Eye (tissue), 1 donor: ENCODE measurements around the gene SLC6A11.

ENCODE experiments used
- DNase-seq: peaks from one replicate; pipeline ENCODE4 v3.0.0-alpha.2; 2015

The SLC6A11 gene

GRCh38 chr3:10816019-10816862 is at the start of gene SLC6A11:
Gene SLC6A11 (plus strand): TSS chr3:10816228. CDS start chr3:10816266, 38 bp downstream.
- peak; percentile 59 for DNase-seq

DNA sequence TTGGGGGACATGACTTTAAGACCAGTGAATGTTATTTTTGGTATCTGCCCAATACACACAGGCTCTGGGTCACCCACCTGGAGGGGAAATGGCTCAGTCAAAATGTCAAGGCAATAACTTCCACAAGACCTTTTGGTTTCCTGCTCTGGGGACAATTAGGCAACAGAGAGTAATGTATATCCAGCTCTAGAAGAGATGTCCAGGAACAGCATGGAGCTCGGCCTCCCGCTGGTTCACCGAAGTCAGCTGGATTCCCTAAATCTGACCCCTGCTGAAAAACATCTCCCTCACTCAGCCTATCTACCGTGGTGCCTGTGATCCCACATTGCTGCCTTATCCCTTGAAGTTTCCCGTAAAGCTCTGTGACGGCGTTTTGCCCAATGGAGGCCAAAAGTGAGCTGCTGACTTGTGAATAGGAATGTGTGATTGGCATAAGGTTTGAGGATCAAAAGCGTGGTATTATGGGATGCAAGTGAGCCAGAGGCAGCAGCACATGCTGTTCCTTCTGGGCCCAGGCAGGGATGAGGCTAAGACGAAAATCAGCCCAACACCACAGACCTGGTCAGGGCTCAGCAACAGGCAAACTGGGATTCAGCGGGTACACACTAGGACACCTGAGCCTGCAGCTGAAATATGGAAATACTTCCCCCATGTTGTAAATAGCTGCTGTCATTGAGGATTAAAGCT is 47.2 kb upstream of the SLC6A11 start:
- no peak for DNase-seq

- DNase-seq = no peak
Measured at GRCh38 chr3:10770547-10770946, 45.5 kb upstream of the SLC6A11 start.

DNA sequence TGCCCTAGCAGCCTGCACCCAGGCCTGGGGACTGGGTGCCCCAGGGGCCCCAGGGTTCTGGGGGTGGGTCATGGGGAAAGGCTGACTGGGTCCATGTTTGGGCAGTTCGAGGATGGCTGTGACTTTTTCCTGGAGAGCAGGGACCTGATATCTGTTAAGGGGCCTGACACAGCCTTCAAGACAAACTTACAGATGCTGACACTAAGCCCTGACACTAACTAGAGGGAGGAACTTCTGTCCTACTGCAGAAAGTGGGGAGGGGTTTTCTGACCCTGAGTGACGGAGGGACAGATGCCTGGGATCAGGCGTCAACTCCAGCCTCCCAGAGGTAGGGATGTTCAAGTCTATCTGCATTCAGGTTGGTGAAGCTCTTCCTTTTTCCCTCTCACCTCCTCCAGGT is 45.0 kb upstream of the SLC6A11 start:
- no peak for DNase-seq

GRCh38 chr3:10771486-10772270 is 44.4 kb upstream of the SLC6A11 start:
- no peak for DNase-seq

DNA sequence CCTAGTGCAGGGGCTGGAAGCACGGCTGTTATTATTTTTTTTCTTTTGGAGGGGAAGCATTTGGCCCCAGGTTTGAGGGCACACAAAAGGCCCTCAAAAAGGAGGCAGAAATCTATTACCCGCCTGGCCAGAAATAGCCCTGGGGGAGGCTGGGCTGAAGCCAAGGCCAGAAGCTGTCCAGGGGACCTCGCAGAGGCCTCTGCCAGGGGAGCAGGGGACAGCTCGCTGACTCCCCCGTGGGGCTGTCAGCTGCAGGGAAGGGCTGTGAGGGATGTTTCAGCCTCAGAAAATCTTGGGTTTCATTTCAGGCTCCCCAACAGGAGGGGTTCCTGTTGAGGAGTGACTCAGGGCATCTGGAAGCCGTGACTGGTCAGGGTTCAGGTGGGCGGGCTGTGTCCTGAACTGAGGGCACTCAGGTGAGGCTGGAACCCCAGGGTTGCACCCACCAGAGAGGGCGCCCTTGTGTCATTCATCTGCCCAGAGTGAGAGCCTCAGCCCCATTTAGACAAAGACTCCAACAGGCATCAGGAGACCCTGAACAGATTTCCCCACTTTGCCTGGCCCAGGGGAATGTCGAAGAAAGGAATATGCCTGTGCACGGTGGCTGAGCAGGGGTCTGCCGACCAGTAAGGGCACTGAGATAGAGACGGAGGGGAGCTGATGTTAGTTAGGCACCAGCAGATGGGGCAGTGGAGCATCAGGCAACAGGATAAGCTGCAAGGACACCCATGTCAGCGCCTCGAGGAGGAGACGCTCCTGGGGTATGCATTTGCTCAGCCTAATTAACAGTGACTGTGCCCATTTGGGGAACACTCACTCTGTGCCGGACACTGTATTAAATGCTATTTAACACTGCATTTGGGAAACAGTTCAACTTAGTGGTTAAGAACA is 43.5 kb upstream of the SLC6A11 start:
- peak; percentile 33 for DNase-seq

- DNase-seq = no peak
Measured at GRCh38 chr3:10774129-10774670, 41.8 kb upstream of the SLC6A11 start.

DNA sequence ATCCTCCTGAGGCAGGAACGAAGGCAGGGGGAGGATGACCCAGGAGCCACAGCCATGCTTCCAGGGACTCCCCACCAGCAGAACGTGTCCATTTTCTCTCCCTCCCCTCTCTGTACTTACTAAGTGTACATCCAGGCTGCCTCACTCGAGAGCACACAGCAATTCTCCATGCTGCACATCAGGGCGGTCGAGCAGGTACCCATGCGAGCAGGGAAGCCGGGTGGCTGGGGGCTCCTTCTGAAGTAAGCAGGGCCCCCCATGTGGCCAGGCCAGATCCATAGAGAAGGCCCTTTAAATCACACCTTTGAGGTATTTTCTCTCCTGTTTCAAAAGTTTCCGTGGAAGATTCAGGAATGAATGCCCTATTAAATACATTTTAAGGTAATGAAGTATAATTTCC is 41.2 kb upstream of the SLC6A11 start:
- DNase-seq = no peak

DNA sequence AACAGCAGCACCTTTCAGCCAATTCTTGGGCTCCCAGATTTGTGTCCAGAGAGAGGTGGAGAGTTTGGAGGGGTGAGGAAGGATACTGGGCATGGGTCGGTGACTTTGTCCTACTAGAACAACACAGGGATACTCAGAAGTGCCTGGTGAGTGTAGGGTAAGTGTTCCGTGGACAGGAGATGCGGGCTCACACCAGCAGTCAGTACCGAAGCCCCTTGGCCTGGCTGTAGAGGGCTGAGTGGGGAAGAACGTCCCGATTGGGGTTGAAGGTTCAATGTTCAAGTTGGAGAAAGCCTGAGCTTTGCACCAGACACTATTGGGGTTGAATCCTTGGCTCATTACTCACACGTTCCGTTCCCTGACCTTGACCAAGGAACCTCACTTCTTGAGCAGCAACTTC is 40.8 kb upstream of the SLC6A11 start:
- DNase-seq = no peak

GRCh38 chr3:10775828-10776227 is 40.2 kb upstream of the SLC6A11 start:
- DNase-seq = no peak

DNA sequence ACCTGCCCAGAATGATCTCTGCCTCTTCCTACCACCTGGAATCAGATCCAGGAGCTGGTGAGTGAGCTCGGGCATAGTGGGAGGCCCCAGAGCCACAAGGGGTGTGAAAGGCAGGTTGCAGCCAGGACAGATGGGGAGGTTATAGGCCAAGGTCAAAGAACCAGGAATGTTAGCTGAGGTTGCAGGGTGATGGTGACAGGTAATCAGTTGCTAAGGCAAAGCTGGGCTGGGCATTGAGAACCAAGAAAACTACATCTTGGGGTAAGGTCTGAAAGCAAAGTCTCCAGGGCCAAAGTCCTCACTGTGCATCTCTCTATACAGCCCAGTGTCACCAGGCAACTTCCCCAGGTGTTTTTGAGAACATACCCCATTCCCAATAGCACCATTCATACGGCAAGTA is 38.4 kb upstream of the SLC6A11 start:
- no peak for DNase-seq

- no peak for DNase-seq
Measured at GRCh38 chr3:10778492-10779292, 37.3 kb upstream of the SLC6A11 start.

DNA sequence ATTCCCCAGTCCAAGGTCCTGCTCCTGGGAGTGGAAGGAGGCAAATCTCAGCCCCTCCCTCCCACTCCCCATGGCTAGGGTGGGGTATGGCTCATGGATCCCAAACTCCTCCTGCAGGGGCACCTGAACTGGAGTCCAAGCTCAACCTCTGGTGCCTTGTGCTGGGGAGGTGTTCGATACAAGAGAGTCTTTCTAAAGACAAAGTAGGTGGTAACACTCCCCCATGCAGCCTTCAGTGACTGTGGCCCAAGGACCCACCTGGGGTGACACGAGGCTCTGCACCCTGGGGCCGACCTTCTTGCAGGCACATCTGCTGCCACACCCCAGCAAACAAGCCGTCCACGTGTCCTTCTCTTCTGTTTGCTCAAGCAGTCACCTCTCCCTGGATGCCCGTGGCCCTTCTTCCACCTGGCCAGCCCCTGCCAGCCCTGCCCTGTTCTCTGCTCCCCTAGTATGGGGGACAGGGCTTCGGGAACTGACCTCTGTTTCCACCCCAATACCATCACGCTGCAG is 36.7 kb upstream of the SLC6A11 start:
- no peak for DNase-seq

- no peak for DNase-seq
Measured at GRCh38 chr3:10780243-10780642, 35.8 kb upstream of the SLC6A11 start.

GRCh38 chr3:10780922-10781321 is 35.1 kb upstream of the SLC6A11 start:
- no peak for DNase-seq

- DNase-seq = no peak
Measured at GRCh38 chr3:10781981-10782380, 34.0 kb upstream of the SLC6A11 start.

- DNase-seq = peak; percentile 39
Measured at GRCh38 chr3:10783360-10784351, 32.4 kb upstream of the SLC6A11 start.

DNA sequence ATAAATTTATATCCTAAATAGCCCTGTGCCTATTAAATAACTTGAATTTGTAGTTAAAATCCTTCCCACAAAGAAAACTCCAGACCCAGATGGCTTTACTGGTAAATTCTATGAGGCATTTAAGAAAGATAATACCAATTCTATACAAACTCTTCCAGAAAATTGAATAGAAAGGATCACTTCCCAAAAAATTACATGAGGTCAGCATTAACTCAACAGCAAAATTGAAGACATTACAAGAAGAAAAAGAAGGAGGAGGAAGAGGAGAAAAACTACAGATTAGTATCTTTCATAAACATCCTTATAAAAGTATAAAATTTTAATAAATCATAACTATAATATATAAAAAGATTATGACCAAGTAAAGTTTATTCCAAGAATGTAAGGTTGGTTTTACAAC is 29.4 kb upstream of the SLC6A11 start:
- no peak for DNase-seq

DNA sequence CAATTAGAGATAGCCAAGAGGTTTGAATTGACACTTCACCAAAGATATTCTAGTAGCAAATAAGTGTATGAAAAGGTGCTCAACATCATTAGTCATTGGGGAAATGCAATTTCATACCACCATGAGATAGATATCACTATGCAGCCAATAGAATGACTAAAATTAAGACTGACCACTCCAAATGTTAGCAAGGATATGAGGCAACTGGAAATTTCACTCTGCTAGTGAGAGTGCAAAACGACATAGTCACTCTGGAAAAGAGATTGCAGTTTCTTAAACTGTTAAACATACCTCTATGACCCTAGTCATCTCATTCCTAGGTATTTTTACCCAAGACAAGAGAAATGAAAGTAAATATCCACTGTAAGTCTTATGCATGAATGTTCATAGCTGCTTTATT is 27.6 kb upstream of the SLC6A11 start:
- DNase-seq = no peak

- DNase-seq = no peak
Measured at GRCh38 chr3:10790713-10791112, 25.3 kb upstream of the SLC6A11 start.
